Body of pancreas (tissue), 4 donors: ENCODE results near the gene COPS3.

ENCODE experiments used
- CTCF ChIP-seq, 7 experiments: fragments of 450-650 bp in 4 of 7; fragments of 200-600 bp in 3 of 7; sonication (generic) in 3 of 7; IDR thresholded peaks; one replicate each; pipeline ENCODE4 v1.5.1; 2016 to 2019; ENCODE audit warnings: antibody characterized with exemption in 7 of 7
- POLR2A ChIP-seq, 3 donors: fragments of 450-650 bp; IDR thresholded peaks; one replicate each; pipeline ENCODE4 v1.6.1; 2016; ENCODE audit warnings: antibody characterized with exemption in 3 of 3, mild to moderate bottlenecking in 2 of 3

GRCh38 chr17:17214646-17215436 lies 66.2 kb downstream of the COPS3 start:
- TF ChIP-seq CTCF (IDR thresholded peaks at IDR 0.05), result no peak
- no peak for TF ChIP-seq POLR2A (IDR thresholded peaks at IDR 0.05)
